ENCODE results near the gene UNC5CL. TPM values are rescaled to one million over a fixed set of nuclear protein-coding genes. Genes with fewer than 3 reads are reported as not detected.

Gene UNC5CL
- total RNA-seq, 1 experiment from 2014 or later = 0.41 TPM

DNA sequence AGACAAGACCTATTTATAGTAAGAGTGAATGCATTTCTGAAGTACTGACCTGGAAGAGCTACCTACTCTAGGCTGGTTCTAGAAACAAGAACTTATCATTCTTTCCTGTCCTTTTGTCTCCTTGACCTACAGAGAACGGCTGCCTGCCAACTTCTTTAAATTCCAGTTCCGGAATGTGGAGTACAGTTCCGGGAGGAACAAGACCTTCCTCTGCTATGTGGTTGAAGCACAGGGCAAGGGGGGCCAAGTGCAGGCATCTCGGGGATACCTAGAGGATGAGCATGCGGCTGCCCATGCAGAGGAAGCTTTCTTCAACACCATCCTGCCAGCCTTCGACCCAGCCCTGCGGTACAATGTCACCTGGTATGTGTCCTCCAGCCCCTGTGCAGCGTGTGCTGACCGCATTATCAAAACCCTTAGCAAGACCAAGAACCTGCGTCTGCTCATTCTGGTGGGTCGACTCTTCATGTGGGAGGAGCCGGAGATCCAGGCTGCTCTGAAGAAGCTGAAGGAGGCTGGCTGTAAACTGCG, 22.2 kb upstream of the UNC5CL start:
- intact Hi-C loops (cut with micrococcal nuclease; ENCODE audit: unreplicated experiment) = loop anchor here (10.0 kb wide), 1 partner anchor 1696 kb away; no protein-coding TSS in a partner anchor
- Histone ChIP-seq H3K4me3 (ENCODE audit: low read depth, low read length, poor library complexity, severe bottlenecking) (no peak overlapping the region), H3K36me3 (ENCODE audit: insufficient read depth, low read length, poor library complexity, severe bottlenecking) (peaks cover 11% of the 10 kb centered on the region), H3K9me3 (ENCODE audit: low read depth, low read length, poor library complexity, severe bottlenecking) (no peaks in the 10 kb centered on the region), H3K4me1 (ENCODE audit: insufficient read depth, low read length, poor library complexity, severe bottlenecking) (no peaks in the 10 kb centered on the region), H3K27me3 (replicated peaks; ENCODE audit: insufficient read depth, low read depth, low read length, poor library complexity) (no peaks in the 10 kb centered on the region), H3K27ac (ENCODE audit: low read depth, low read length, poor library complexity, severe bottlenecking) (no peak overlapping the region)
- TF ChIP-seq EZH2 (IDR thresholded peaks at IDR 0.05; ENCODE audit: borderline replicate concordance, low read depth, low read length, poor library complexity, severe bottlenecking) = no peak
- TF ChIP-seq, protein P1, sequence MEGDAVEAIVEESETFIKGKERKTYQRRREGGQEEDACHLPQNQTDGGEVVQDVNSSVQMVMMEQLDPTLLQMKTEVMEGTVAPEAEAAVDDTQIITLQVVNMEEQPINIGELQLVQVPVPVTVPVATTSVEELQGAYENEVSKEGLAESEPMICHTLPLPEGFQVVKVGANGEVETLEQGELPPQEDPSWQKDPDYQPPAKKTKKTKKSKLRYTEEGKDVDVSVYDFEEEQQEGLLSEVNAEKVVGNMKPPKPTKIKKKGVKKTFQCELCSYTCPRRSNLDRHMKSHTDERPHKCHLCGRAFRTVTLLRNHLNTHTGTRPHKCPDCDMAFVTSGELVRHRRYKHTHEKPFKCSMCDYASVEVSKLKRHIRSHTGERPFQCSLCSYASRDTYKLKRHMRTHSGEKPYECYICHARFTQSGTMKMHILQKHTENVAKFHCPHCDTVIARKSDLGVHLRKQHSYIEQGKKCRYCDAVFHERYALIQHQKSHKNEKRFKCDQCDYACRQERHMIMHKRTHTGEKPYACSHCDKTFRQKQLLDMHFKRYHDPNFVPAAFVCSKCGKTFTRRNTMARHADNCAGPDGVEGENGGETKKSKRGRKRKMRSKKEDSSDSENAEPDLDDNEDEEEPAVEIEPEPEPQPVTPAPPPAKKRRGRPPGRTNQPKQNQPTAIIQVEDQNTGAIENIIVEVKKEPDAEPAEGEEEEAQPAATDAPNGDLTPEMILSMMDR (conservative IDR thresholded peaks at IDR 0.05; ENCODE audit: low read depth, low read length) = no peak
- DNase-seq (ENCODE audit: low spot score) = no peak
- ChIA-PET CTCF (no interaction called here), POLR2A (ENCODE audit: low non-redundant PET) (no interaction called here)
- BruUV-seq (replicated peaks) = no TSS peak

GRCh38 chr6:41059556-41059955, 20.5 kb upstream of the UNC5CL start:
- Histone ChIP-seq H3K4me3 (ENCODE audit: low read depth, low read length, poor library complexity, severe bottlenecking) (no peak overlapping the region), H3K36me3 (ENCODE audit: insufficient read depth, low read length, poor library complexity, severe bottlenecking) (peaks cover 3% of the 10 kb centered on the region), H3K27ac (ENCODE audit: low read depth, low read length, poor library complexity, severe bottlenecking) (no peak overlapping the region), H3K27me3 (replicated peaks; ENCODE audit: insufficient read depth, low read depth, low read length, poor library complexity) (no peaks in the 10 kb centered on the region), H3K9me3 (ENCODE audit: low read depth, low read length, poor library complexity, severe bottlenecking) (no peaks in the 10 kb centered on the region), H3K4me1 (ENCODE audit: insufficient read depth, low read length, poor library complexity, severe bottlenecking) (no peaks in the 10 kb centered on the region)
- intact Hi-C loops (cut with micrococcal nuclease; ENCODE audit: unreplicated experiment) = no loop called here
- no peak for DNase-seq (ENCODE audit: low spot score)
- POLR2A ChIA-PET (ENCODE audit: low non-redundant PET) = no interaction called here
- no TSS peak for BruUV-seq (replicated peaks)
- CTCF ChIA-PET = no interaction called here
- no peak for TF ChIP-seq EZH2 (IDR thresholded peaks at IDR 0.05; ENCODE audit: borderline replicate concordance, low read depth, low read length, poor library complexity, severe bottlenecking)
- TF ChIP-seq, protein P1 (conservative IDR thresholded peaks at IDR 0.05; ENCODE audit: low read depth, low read length) = no peak

DNA sequence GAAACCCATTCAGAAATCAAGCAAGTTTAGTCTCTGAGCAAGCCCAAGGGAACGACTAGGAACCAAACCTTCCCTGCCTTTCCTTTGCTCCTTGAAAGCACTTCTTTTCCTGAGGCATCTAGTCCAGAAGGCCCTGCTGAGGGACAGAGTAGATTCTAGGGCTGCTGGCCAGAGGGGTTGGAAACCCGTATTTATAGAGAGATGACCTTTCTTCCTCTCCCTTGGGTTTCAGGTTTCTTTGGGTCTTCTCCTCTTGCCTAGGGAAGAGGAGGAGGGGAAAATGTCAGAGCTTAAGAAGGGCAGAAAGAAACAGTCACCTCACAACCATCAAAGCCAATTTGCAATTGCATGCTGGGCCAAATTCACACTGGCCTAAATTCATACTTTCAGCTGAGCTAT, 19.8 kb upstream of the UNC5CL start:
- no peaks in the 10 kb centered on the region for H3K9me3 ChIP-seq (ENCODE audit: low read depth, low read length, poor library complexity, severe bottlenecking)
- POLR2A ChIA-PET (ENCODE audit: low non-redundant PET) = interaction anchor here (0.7 kb wide), 1 partner anchor 1625 kb away, joined by 3 read pairs; no protein-coding TSS in a partner anchor
- no peaks in the 10 kb centered on the region for H3K4me1 ChIP-seq (ENCODE audit: insufficient read depth, low read length, poor library complexity, severe bottlenecking)
- DNase-seq (ENCODE audit: low spot score) = no peak
- H3K36me3 ChIP-seq (ENCODE audit: insufficient read depth, low read length, poor library complexity, severe bottlenecking) = no peaks in the 10 kb centered on the region
- H3K4me3 ChIP-seq (ENCODE audit: low read depth, low read length, poor library complexity, severe bottlenecking) = no peak overlapping the region
- intact Hi-C loops (cut with micrococcal nuclease; ENCODE audit: unreplicated experiment) = no loop called here
- no peak for TF ChIP-seq EZH2 (IDR thresholded peaks at IDR 0.05; ENCODE audit: borderline replicate concordance, low read depth, low read length, poor library complexity, severe bottlenecking)
- TF ChIP-seq, protein P1 (conservative IDR thresholded peaks at IDR 0.05; ENCODE audit: low read depth, low read length) = no peak
- H3K27me3 ChIP-seq (replicated peaks; ENCODE audit: insufficient read depth, low read depth, low read length, poor library complexity) = no peaks in the 10 kb centered on the region
- CTCF ChIA-PET = no interaction called here
- no peak overlapping the region for H3K27ac ChIP-seq (ENCODE audit: low read depth, low read length, poor library complexity, severe bottlenecking)
- BruUV-seq (replicated peaks) = no TSS peak
